Esophagus mucosa (tissue), 1 donor: ENCODE results near the gene RNF44. TPM values are rescaled to one million over a fixed set of nuclear protein-coding genes. Genes with fewer than 3 reads are reported as not detected.
A peak's percentile ranks its signal among the peaks of the same experiment; 100 is the strongest.

ENCODE experiments used
- ATAC-seq: fragments of 200-7000 bp; cut with Tn5 transposase; one replicate; pipeline ENCODE4 v1.9.1; 2020
- total RNA-seq: library from RNA; stranded (reverse); gene quantifications from one replicate; pipeline ENCODE4 v1.2.4, GENCODE V29; 2023
- donor health status: DM: yes; HTN: yes; CAD: no.

RNF44 gene
- total RNA-seq: 22.0 TPM

DNA sequence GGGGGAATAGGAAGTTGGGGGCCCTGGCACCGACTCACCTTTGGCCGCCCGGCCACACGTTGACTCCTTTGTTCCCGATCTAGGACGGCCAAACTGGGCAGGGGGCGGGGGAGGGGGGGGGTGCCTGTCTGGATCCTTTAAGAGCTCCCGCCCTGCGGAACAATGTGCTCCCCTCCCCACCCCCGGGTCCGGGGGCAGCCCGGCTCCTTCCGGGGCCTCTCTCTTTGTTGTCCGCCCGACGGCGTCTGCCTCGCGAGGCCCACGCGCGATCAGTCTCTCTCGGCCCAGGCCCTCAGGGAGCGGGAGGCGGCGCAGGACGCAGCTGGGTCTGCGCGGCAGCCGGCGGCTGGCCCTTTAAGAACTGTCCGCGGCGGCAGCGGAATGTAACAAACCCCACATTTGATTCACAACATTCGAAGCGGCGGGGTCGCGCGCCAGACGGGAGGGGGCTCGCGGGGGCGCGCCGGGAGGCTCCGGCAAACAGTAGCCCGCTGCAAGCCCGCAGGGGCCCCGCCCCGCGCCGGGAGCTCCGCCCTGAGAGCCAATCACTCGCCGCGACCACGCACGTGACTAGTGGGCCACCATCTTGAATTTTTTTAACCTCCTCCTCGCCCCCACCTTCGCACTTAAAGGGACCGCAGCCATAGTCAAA is at the start of gene RNF44:
Gene RNF44, minus strand, starts transcription at position 501 of the 652 bp plus-strand sequence. CDS start 4,930 bp downstream, outside the sequence.
- ATAC-seq: peak; percentile 78

DNA sequence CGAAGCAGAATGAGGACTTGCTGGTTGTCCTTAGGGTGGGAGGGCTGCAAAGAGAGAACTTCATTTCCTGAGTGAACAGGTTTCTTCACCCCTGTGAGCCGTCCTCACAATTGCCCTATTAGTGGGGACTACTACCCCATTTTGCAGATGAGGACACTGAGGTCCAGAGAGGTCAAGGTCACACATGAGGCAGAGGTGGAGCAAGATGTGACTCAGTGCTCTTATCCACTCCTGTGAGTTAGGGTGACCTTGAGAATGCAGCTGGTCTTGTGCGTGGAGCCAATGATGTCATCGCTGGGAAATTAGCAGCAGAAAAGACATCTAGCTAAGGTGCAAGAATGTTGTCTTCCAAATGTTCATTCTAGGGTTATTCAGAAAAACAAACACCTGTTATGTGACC is 45.9 kb upstream of the RNF44 start:
- ATAC-seq: no peak

DNA sequence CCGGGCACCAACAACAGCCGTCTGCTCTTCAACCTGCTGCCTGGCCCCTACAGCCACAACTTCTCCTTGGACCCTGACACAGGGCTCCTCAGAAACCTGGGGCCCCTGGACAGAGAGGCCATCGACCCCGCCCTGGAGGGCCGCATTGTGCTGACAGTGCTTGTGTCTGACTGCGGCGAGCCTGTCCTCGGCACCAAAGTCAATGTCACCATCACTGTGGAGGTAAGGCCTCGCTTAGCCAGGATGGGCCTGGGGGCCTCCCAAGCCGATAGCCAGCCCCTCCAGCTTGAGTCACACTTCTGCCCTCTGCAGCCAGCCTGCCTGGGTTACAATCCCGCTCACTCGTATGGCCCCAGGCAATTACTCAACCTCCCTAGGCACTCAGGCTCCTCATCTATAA is 44.2 kb upstream of the RNF44 start:
- no peak for ATAC-seq

GRCh38 chr5:176579323-176579722 is 42.1 kb upstream of the RNF44 start:
- no peak for ATAC-seq

GRCh38 chr5:176578391-176578808 is 41.2 kb upstream of the RNF44 start:
- peak; percentile 85 for ATAC-seq

DNA sequence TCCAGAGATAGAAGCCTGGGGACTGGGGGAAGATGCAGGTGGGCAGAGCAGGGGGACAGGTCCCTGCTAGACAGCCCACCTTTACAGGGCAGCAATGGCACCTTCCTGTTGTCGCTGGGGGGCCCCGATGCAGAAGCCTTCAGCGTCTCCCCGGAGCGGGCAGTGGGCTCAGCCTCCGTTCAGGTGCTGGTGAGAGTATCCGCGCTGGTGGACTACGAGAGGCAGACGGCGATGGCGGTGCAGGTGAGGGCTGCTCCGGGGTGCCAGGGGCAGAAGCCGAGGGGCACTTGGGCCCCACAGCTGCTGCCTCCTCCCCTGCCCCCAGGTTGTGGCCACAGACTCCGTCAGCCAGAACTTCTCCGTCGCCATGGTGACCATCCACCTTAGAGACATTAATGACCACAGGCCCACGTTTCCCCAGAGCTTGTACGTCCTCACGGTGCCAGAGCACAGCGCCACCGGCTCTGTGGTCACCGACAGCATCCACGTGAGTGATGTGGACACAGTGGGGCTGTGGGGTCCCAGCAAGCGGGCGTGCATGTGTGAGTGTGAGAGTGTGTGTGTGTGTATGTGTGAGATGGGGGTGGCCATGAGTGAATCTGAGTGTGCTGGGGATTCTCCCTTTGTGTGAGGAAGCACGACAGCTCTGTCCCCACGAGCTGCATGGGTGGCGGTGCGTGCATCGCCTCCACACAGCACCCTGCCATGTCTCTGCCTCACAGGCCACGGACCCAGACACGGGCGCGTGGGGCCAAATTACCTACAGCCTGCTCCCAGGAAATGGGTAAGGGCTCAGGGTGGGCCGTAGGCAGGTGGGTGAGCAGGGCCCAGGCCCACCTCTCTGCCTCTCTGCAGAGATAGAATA is 40.3 kb upstream of the RNF44 start:
- no peak for ATAC-seq

GRCh38 chr5:176575488-176576422 is 38.6 kb upstream of the RNF44 start:
- no peak for ATAC-seq

DNA sequence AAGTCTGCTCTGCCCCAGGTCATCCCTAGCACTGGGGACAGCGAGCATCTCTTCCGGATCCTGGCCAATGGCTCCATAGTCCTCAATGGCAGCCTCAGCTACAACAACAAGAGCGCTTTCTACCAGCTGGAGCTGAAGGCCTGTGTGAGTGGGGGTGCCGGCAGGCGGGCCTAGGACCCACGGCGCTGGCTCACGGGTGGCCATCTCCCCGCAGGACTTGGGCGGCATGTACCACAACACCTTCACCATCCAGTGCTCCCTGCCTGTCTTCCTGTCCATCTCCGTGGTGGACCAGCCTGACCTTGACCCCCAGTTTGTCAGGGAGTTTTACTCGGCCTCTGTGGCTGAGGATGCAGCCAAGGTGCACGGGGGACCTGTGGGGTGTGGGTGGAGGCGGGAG is 37.9 kb upstream of the RNF44 start:
- ATAC-seq: no peak

GRCh38 chr5:176574297-176574591 is 37.0 kb upstream of the RNF44 start:
- no peak for ATAC-seq

- ATAC-seq: peak; percentile 54
Measured at GRCh38 chr5:176573564-176574296, 36.5 kb upstream of the RNF44 start.

DNA sequence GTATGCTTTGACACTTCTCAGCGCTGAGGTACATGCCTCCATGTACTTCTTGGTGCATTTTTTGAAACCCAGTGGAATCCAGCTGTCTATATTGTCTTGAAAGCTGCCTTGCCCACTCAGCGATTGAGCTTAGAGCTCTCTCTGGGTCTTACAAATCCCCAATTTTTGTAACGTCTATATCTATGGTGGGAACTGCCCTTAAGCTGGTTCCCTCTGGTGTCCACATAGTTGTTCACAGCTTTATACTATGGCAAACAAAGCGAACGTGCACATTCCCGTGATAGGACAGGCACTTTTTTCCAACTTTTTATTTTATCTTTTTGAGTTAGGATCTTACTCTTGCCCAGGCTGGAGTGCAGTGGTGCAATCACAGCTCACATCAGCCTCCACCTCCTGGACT is 32.8 kb upstream of the RNF44 start:
- ATAC-seq: no peak

DNA sequence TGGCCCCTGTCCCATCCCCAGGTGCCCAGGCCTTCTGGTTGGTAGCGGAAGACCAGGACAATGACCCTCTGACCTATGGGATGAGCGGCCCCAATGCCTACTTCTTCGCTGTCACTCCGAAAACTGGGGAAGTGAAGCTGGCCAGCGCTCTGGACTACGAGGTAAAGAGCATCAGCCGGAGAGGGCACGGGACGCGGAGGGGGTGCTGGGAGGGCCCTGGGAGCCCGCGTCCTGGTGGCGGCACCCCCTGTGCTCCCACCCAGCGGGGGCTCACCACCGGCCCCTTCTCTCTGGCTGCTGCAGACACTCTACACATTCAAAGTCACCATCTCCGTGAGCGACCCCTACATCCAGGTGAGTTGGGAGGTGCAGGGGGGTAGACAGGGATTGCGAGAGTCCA is 31.5 kb upstream of the RNF44 start:
- ATAC-seq: no peak

DNA sequence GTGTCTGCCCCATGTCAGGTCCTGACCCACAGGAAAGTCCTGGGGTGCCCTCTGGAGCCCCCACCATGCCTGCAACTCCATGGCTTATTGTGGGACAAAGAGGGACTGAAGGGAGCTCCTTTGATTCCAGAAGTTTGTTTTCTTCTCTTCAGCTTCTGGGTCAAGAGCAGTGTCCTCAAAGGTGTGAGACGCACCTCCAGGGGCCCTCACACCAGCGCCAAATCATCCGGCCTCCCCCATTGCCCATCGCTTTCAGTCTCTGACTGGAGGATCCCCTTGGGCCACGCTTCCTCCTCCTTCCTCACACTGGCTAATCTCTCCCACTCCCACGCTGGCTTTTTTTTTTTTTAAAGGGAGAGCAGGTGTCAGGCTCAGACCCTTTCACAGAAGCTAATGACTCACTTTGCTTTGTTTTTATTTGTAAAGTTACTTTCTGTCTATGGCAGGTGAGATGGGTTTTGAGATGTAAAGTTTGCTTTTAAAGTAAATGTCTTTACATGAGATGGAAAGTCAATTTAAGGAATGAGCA is 28.6 kb upstream of the RNF44 start:
- ATAC-seq: no peak

GRCh38 chr5:176564002-176564401 is 26.8 kb upstream of the RNF44 start:
- no peak for ATAC-seq

- no peak for ATAC-seq
Measured at GRCh38 chr5:176562189-176562588, 25.0 kb upstream of the RNF44 start.

DNA sequence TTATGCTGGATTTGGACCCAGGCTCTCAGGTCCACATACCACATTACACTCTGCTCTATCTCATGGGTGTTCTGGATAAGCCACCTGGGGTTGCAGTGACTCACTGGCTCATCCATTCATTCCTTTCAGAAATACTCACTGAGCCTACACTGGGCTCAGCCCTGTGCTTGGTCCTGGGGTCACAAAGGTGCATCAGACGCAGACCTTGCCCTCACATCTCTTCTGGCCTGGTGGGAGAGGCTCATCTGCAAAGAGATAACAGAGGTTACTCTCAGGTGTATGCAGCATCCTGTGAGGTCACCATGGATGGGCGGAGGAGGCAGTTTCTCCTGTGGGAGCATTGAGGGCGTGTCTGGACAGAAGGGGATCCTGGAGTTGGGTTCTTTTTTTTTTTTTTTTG is 24.1 kb upstream of the RNF44 start:
- ATAC-seq: no peak

GRCh38 chr5:176560364-176560763 is 23.2 kb upstream of the RNF44 start:
- no peak for ATAC-seq

GRCh38 chr5:176559683-176560082 is 22.5 kb upstream of the RNF44 start:
- ATAC-seq: no peak

- no peak for ATAC-seq
Measured at GRCh38 chr5:176557846-176558245, 20.6 kb upstream of the RNF44 start.

DNA sequence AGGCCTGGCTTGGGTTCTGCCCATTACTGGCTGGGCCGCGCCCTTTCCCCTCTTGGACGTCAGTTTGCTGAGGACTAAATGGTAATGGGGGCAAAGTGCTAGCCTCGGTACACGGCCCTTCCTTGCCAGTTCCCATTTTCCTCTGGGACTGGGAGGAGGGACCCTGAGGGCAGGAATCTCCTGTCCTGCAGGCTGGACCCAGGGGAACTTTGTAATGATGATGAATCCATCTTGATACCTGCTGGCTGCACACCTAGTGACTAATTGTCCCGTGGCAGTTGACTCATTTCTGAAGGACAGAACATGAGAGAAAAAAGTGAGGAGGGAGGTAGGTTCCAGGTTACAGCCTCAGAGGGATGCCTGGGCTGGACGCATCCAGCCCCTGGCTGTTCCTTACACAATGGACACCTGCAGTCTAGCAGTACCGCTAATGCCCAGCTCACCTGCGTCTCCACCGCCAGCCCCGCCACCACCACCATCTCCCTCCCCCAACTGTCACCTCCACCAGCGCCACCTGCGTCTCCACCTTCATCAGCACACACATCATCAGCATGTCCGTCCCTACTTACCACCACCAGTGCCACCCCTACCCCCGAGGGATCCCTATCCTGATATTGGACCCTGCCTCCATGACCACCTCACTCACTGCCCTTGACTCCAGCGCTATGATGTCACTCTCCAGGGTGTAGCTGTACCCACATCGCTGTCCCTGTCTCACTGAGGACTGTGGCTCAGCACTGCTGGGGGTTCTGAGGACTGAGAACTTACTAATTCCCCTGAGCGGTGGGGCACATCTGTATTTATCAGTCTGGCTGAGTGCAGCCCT is 16.3 kb upstream of the RNF44 start:
- peak; percentile 69 for ATAC-seq

GRCh38 chr5:176552332-176552869 is 15.2 kb upstream of the RNF44 start:
- no peak for ATAC-seq
